PFSK-1 (cell line): Measurements from ENCODE around the gene DTNA.

ENCODE experiments used
- POLR2AphosphoS5 ChIP-seq: IDR thresholded peaks from 2 replicates; pipeline ENCODE4 v1.6.1; 2012; ENCODE audit warnings: low read depth, mild to moderate bottlenecking, control low read depth, low read length, moderate library complexity
- TAF1 ChIP-seq: IDR thresholded peaks from 2 replicates; pipeline ENCODE4 v1.6.1; 2012; ENCODE audit warnings: low read length, control low read depth, borderline replicate concordance; ENCODE audit not compliant: insufficient read depth

- TF ChIP-seq POLR2AphosphoS5 (no peak), TAF1 (no peak)
Measured at GRCh38 chr18:34921226-34921625, 211.1 kb downstream of the DTNA start.
